Measurements from ENCODE around the gene DIO1. TPM values are rescaled to one million over a fixed set of nuclear protein-coding genes. Genes with fewer than 3 reads are reported as not detected.

The DIO1 gene
- total and polyA plus RNA-seq, 9 of the 15 experiments (the other 6 are each of a cell fraction or from before 2014, with no cell fraction given) = not detected

DNA sequence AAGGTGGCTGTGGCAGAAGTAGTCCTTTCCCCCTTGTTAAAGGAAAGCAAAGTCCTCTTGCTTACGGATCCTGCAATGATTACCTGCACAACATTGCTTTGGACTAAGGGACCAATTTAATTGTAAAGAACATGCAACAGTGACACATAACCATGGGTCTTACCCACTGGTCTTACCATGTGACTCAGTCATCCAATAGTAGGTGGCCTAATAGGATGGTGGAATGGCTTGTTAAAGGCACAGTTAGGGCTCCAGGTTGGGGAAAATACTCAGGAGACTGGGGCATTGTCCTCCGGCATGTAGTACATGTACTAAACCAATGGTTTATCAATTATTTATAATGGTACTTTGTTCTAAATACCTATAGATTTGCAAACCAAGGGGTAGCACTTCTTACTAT is 2.3 kb upstream of the DIO1 start (continued):
- TF ChIP-seq GATA2 (CRISPR knock-in tag; IDR thresholded peaks at IDR 0.05) = no peak
- TF ChIP-seq, protein P1, sequence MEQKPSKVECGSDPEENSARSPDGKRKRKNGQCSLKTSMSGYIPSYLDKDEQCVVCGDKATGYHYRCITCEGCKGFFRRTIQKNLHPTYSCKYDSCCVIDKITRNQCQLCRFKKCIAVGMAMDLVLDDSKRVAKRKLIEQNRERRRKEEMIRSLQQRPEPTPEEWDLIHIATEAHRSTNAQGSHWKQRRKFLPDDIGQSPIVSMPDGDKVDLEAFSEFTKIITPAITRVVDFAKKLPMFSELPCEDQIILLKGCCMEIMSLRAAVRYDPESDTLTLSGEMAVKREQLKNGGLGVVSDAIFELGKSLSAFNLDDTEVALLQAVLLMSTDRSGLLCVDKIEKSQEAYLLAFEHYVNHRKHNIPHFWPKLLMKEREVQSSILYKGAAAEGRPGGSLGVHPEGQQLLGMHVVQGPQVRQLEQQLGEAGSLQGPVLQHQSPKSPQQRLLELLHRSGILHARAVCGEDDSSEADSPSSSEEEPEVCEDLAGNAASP (IDR thresholded peaks at IDR 0.05) = no peak
- TF ChIP-seq, protein P2, sequence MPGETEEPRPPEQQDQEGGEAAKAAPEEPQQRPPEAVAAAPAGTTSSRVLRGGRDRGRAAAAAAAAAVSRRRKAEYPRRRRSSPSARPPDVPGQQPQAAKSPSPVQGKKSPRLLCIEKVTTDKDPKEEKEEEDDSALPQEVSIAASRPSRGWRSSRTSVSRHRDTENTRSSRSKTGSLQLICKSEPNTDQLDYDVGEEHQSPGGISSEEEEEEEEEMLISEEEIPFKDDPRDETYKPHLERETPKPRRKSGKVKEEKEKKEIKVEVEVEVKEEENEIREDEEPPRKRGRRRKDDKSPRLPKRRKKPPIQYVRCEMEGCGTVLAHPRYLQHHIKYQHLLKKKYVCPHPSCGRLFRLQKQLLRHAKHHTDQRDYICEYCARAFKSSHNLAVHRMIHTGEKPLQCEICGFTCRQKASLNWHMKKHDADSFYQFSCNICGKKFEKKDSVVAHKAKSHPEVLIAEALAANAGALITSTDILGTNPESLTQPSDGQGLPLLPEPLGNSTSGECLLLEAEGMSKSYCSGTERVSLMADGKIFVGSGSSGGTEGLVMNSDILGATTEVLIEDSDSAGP (CRISPR knock-in tag; IDR thresholded peaks at IDR 0.05) = peak; percentile 69; the same call in 1 of the 2 replicates
- TF ChIP-seq EHMT2 (IDR thresholded peaks at IDR 0.05) = no peak
- TF ChIP-seq FOXA3 (CRISPR knock-in tag; conservative IDR thresholded peaks at IDR 0.05 in 1 of 2, IDR thresholded peaks at IDR 0.05 in 1 of 2) = no peak
- no peak for TF ChIP-seq SLC30A9 (CRISPR knock-in tag; IDR thresholded peaks at IDR 0.05)
- no peak for TF ChIP-seq ZNF436 (CRISPR knock-in tag; IDR thresholded peaks at IDR 0.05)
- TF ChIP-seq, protein P3, sequence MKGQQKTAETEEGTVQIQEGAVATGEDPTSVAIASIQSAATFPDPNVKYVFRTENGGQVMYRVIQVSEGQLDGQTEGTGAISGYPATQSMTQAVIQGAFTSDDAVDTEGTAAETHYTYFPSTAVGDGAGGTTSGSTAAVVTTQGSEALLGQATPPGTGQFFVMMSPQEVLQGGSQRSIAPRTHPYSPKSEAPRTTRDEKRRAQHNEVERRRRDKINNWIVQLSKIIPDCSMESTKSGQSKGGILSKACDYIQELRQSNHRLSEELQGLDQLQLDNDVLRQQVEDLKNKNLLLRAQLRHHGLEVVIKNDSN (CRISPR knock-in tag; IDR thresholded peaks at IDR 0.05) = peak; percentile 74
- TF ChIP-seq ILF3 (IDR thresholded peaks at IDR 0.05; ENCODE audit: borderline replicate concordance) = no peak
